H9 (cell line): ENCODE measurements around the gene RBBP7. TPM values are rescaled to one million over a fixed set of nuclear protein-coding genes. Genes with fewer than 3 reads are reported as not detected.

Experiments used
- DNase-seq: peaks from one replicate; pipeline ENCODE4 v3.0.0-alpha.2; 2017
- H2AFZ ChIP-seq: one replicate; pipeline ENCODE4 v1.6.1; 2013; ENCODE audit warnings: mild to moderate bottlenecking, low read length, control low read depth, moderate library complexity
- H2AK5ac ChIP-seq: 2 replicates; pipeline ENCODE4 v1.6.1; 2013; ENCODE audit warnings: low read length, control low read depth, mixed read lengths; ENCODE audit not compliant: insufficient read length
- H2BK120ac ChIP-seq: one replicate; pipeline ENCODE4 v1.6.1; 2013; ENCODE audit warnings: low read depth, mild to moderate bottlenecking, low read length, control low read depth, inconsistent platforms; ENCODE audit not compliant: poor library complexity, severe bottlenecking
- H2BK12ac ChIP-seq: 2 replicates; pipeline ENCODE4 v1.6.1; 2013; ENCODE audit warnings: low read length, control low read depth, mixed read lengths, low read depth; ENCODE audit not compliant: insufficient read length
- H2BK15ac ChIP-seq: 2 replicates; pipeline ENCODE4 v1.6.1; 2013; ENCODE audit warnings: low read depth, low read length, control low read depth
- H2BK20ac ChIP-seq: one replicate; pipeline ENCODE4 v1.6.1; 2013; ENCODE audit warnings: low read depth, mild to moderate bottlenecking, low read length, control low read depth, inconsistent platforms; ENCODE audit not compliant: poor library complexity, severe bottlenecking
- H2BK5ac ChIP-seq: 2 replicates; pipeline ENCODE4 v1.6.1; 2013; ENCODE audit warnings: low read length, control low read depth, mixed read lengths; ENCODE audit not compliant: insufficient read length
- H3K14ac ChIP-seq: 2 replicates; pipeline ENCODE4 v1.6.1; 2013; ENCODE audit warnings: low read length, control low read depth; ENCODE audit not compliant: insufficient read depth
- H3K18ac ChIP-seq: 2 replicates; pipeline ENCODE4 v1.6.1; 2013; ENCODE audit warnings: low read depth, mild to moderate bottlenecking, mixed read lengths, low read length, control low read depth; ENCODE audit not compliant: insufficient read length
- H3K23ac ChIP-seq: 2 replicates; pipeline ENCODE4 v1.6.1; 2013; ENCODE audit warnings: low read length, control low read depth, mixed read lengths, low read depth; ENCODE audit not compliant: insufficient read length
- H3K23me2 ChIP-seq: 2 replicates; pipeline ENCODE4 v1.6.1; 2013; ENCODE audit warnings: low read depth, mild to moderate bottlenecking, mixed read lengths, low read length, control low read depth; ENCODE audit not compliant: insufficient read length, poor library complexity, severe bottlenecking
- H3K27ac ChIP-seq: 2 replicates; pipeline ENCODE4 v1.5.1; 2013; ENCODE audit warnings: low read length, control low read depth, mixed read lengths, low read depth; ENCODE audit not compliant: insufficient read length
- H3K27me3 ChIP-seq: 2 replicates; pipeline ENCODE4 v1.6.1; 2013; ENCODE audit warnings: low read length, control low read depth, inconsistent platforms; ENCODE audit not compliant: insufficient read depth
- H3K4ac ChIP-seq: 2 replicates; pipeline ENCODE4 v1.6.1; 2013; ENCODE audit warnings: low read depth, mild to moderate bottlenecking, control low read depth, inconsistent platforms, low read length, moderate library complexity
- H3K4me1 ChIP-seq: 2 replicates; pipeline ENCODE4 v1.6.1; 2013; ENCODE audit warnings: low read length, control low read depth, inconsistent platforms; ENCODE audit not compliant: insufficient read depth
- H3K4me2 ChIP-seq: 2 replicates; pipeline ENCODE4 v1.6.1; 2013; ENCODE audit warnings: low read length, control low read depth, mixed read lengths; ENCODE audit not compliant: insufficient read length, insufficient read depth
- H3K56ac ChIP-seq: 2 replicates; pipeline ENCODE4 v1.6.1; 2013; ENCODE audit warnings: low read depth, mild to moderate bottlenecking, mixed read lengths, low read length, control low read depth; ENCODE audit not compliant: insufficient read length
- H3K79me1 ChIP-seq: 2 replicates; pipeline ENCODE4 v1.6.1; 2013; ENCODE audit warnings: low read depth, mild to moderate bottlenecking, moderate library complexity, low read length, control low read depth, inconsistent platforms; ENCODE audit not compliant: insufficient read depth, poor library complexity, severe bottlenecking
- H3K79me2 ChIP-seq: 2 replicates; pipeline ENCODE4 v1.6.1; 2013; ENCODE audit warnings: low read length, control low read depth, inconsistent platforms; ENCODE audit not compliant: insufficient read depth
- H3K9ac ChIP-seq: 2 replicates; pipeline ENCODE4 v1.6.1; 2013; ENCODE audit warnings: low read length, control low read depth, mixed read lengths; ENCODE audit not compliant: insufficient read length; ENCODE audit errors: extremely low read depth
- H3K9me3 ChIP-seq: one replicate; pipeline ENCODE4 v1.6.1; 2013; ENCODE audit warnings: low read depth, low read length, inconsistent platforms; ENCODE audit not compliant: control insufficient read depth
- H3T11ph ChIP-seq: one replicate; pipeline ENCODE4 v1.6.1; 2013; ENCODE audit warnings: mild to moderate bottlenecking, low read length, control low read depth, inconsistent platforms
- H4K20me1 ChIP-seq: one replicate; pipeline ENCODE4 v1.6.1; 2013; ENCODE audit not compliant: control insufficient read depth, insufficient read length, insufficient read depth
- H4K5ac ChIP-seq: 2 replicates; pipeline ENCODE4 v1.6.1; 2013; ENCODE audit warnings: low read depth, mild to moderate bottlenecking, mixed read lengths, low read length, control low read depth; ENCODE audit not compliant: insufficient read length
- H4K8ac ChIP-seq: replicated peaks from 2 replicates; pipeline ENCODE4 v1.6.1; 2013; ENCODE audit warnings: low read length, control low read depth, mixed read lengths, low read depth; ENCODE audit not compliant: insufficient read length
- H4K91ac ChIP-seq: 2 replicates; pipeline ENCODE4 v1.6.1; 2013; ENCODE audit warnings: low read depth, mild to moderate bottlenecking, moderate library complexity, mixed read lengths, low read length, control low read depth; ENCODE audit not compliant: insufficient read length
- H3K27ac Mint-ChIP-seq, 3 experiments: 2 replicates in 2 of 3; 3 replicates in 1 of 3; pipeline ENCODE4 v1.8.0; 2020 to 2021; ENCODE audit warnings: mixed read lengths in 3 of 3, mild to moderate bottlenecking in 1 of 3, moderate library complexity in 1 of 3
- H3K27me3 Mint-ChIP-seq: 2 replicates; pipeline ENCODE4 v1.8.0; 2021; ENCODE audit warnings: low read depth, mild to moderate bottlenecking, moderate library complexity, mixed read lengths
- H3K36me3 Mint-ChIP-seq, 3 experiments: 2 replicates in 2 of 3; 3 replicates in 1 of 3; pipeline ENCODE4 v1.8.0; 2020 to 2021; ENCODE audit warnings: low read depth in 3 of 3, mixed read lengths in 3 of 3; ENCODE audit not compliant: insufficient read depth in 1 of 3
- H3K4me1 Mint-ChIP-seq, 2 experiments: 2 replicates each; pipeline ENCODE4 v1.8.0; 2020; ENCODE audit warnings: mixed read lengths in 2 of 2
- H3K4me3 Mint-ChIP-seq, 2 experiments: 2 replicates in 1 of 2; 3 replicates in 1 of 2; pipeline ENCODE4 v1.8.0; 2020 to 2021; ENCODE audit warnings: mild to moderate bottlenecking in 2 of 2, mixed read lengths in 2 of 2, moderate library complexity in 1 of 2
- H3K9me3 Mint-ChIP-seq, 2 experiments: 2 replicates in 1 of 2; 3 replicates in 1 of 2; pipeline ENCODE4 v1.8.0; 2020; ENCODE audit warnings: mild to moderate bottlenecking in 2 of 2, mixed read lengths in 2 of 2, moderate library complexity in 1 of 2
- WGBS: extraction: QIAGEN DNeasy Blood & Tissue Kit; methylation state at CpG from one replicate; pipeline ENCODE4 v1.1.7; 2013; ENCODE audit warnings: missing lambda C conversion rate, low lambda C conversion rate, mixed read lengths; ENCODE audit not compliant: insufficient read length; ENCODE audit errors: extremely low coverage; 5-methylcytosine and 5-hydroxymethylcytosine counted together
- total RNA-seq: library from RNA; stranded (reverse); gene quantifications from 2 replicates; pipeline ENCODE4 v1.2.1, GENCODE V29; 2021
- TF ChIP-seq, protein P1 (sequence below): fragments of 200-600 bp; sonication (generic); conservative IDR thresholded peaks from 3 replicates; pipeline ENCODE4 v1.8.0; 2021; ENCODE audit warnings: antibody characterized with exemption, mild to moderate bottlenecking

Gene RBBP7
- total RNA-seq, 1 experiment from 2014 or later = 249 TPM

- Histone ChIP-seq H2AFZ (no peak overlapping the region), H3K27ac (no peak overlapping the region), H4K91ac (no peak overlapping the region), H2BK15ac (no peak overlapping the region), H3K9ac (no peak overlapping the region), H3K4ac (no peak overlapping the region), H2BK12ac (no peak overlapping the region), H3K56ac (no peak overlapping the region), H2BK5ac (no peak overlapping the region), H2BK120ac (no peak overlapping the region), H3K27me3 (no peaks in the 10 kb centered on the region), H3T11ph (no peak overlapping the region), H3K18ac (no peak overlapping the region), H3K14ac (no peak overlapping the region), H3K9me3 (no peaks in the 10 kb centered on the region), H3K23ac (no peak overlapping the region), H2BK20ac (no peak overlapping the region), H2AK5ac (no peak overlapping the region), H4K8ac (no peak overlapping the region), H3K79me2 (no peaks in the 10 kb centered on the region), H3K4me1 (0 out of 2 replicates have a peak, but pooled peaks cover 4% of the 10 kb centered on the region), H3K79me1 (no peaks in the 10 kb centered on the region), H4K20me1 (no peaks in the 10 kb centered on the region), H3K4me2 (no peak overlapping the region), H3K23me2 (no peaks in the 10 kb centered on the region), H4K5ac (no peak overlapping the region)
- H3K4me3 Mint-ChIP-seq = no peak overlapping the region
- H3K36me3 Mint-ChIP-seq = peaks cover 56 to 92% (median 86%) of the 10 kb centered on the region in 3 experiments; a peak in 6 of 7 replicates
- no peaks in the 10 kb centered on the region for H3K9me3 Mint-ChIP-seq
- no peak for DNase-seq
- WGBS = no CpG with 5 or more reads among the region's 6 CpGs
- H3K27me3 Mint-ChIP-seq = no peaks in the 10 kb centered on the region
- TF ChIP-seq, protein P1, sequence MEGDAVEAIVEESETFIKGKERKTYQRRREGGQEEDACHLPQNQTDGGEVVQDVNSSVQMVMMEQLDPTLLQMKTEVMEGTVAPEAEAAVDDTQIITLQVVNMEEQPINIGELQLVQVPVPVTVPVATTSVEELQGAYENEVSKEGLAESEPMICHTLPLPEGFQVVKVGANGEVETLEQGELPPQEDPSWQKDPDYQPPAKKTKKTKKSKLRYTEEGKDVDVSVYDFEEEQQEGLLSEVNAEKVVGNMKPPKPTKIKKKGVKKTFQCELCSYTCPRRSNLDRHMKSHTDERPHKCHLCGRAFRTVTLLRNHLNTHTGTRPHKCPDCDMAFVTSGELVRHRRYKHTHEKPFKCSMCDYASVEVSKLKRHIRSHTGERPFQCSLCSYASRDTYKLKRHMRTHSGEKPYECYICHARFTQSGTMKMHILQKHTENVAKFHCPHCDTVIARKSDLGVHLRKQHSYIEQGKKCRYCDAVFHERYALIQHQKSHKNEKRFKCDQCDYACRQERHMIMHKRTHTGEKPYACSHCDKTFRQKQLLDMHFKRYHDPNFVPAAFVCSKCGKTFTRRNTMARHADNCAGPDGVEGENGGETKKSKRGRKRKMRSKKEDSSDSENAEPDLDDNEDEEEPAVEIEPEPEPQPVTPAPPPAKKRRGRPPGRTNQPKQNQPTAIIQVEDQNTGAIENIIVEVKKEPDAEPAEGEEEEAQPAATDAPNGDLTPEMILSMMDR = no peak
- H3K4me1 Mint-ChIP-seq = peaks cover 7 to 14% of the 10 kb centered on the region in 2 experiments
- no peak overlapping the region for H3K27ac Mint-ChIP-seq
These were observed 21.6 kb downstream of the RBBP7 start for GRCh38 chrX:16848541-16848940.
